IMR-90 (cell line): ENCODE results near the gene ERBB4.

Experiments
- CEBPB ChIP-seq: IDR thresholded peaks from 2 replicates; pipeline ENCODE4 v1.6.1; 2012; ENCODE audit warnings: low read depth, low read length, improper control_type of control experiment
- CTCF ChIP-seq: conservative IDR thresholded peaks from 2 replicates; pipeline ENCODE4 v1.5.1; 2012; ENCODE audit warnings: mild to moderate bottlenecking, low read depth, low read length, improper control_type of control experiment
- ELK1 ChIP-seq: fragments of 150-350 bp; IDR thresholded peaks from 2 replicates; pipeline ENCODE4 v1.6.1; 2016; ENCODE audit warnings: low read depth, mild to moderate bottlenecking, low read length, moderate library complexity, borderline replicate concordance
- FOS ChIP-seq: fragments of 150-350 bp; IDR thresholded peaks from 2 replicates; pipeline ENCODE4 v1.6.1; 2016; ENCODE audit warnings: low read depth, low read length
- MAFK ChIP-seq: IDR thresholded peaks from 2 replicates; pipeline ENCODE4 v1.6.1; 2012; ENCODE audit warnings: low read depth, low read length, improper control_type of control experiment
- MXI1 ChIP-seq: IDR thresholded peaks from 2 replicates; pipeline ENCODE4 v1.6.1; 2012; ENCODE audit warnings: low read depth, mild to moderate bottlenecking, low read length, moderate library complexity, borderline replicate concordance
- NFE2L2 ChIP-seq: fragments of 150-350 bp; IDR thresholded peaks from 2 replicates; pipeline ENCODE4 v1.6.1; 2016; ENCODE audit warnings: low read depth, mild to moderate bottlenecking, low read length
- POLR2A ChIP-seq: IDR thresholded peaks from 2 replicates; pipeline ENCODE4 v1.6.1; 2012; ENCODE audit warnings: mild to moderate bottlenecking, low read depth, low read length
- RAD21 ChIP-seq: IDR thresholded peaks from 2 replicates; pipeline ENCODE4 v1.6.1; 2012; ENCODE audit warnings: low read length, improper control_type of control experiment
- RCOR1 ChIP-seq: IDR thresholded peaks from 2 replicates; pipeline ENCODE4 v1.6.1; 2012; ENCODE audit warnings: mild to moderate bottlenecking, low read length, improper control_type of control experiment; ENCODE audit not compliant: insufficient replicate concordance
- RFX5 ChIP-seq: IDR thresholded peaks from 2 replicates; pipeline ENCODE4 v1.8.0; 2012; ENCODE audit warnings: low read depth, mild to moderate bottlenecking, low read length, moderate library complexity
- SMC3 ChIP-seq: fragments of 150-350 bp; IDR thresholded peaks from 2 replicates; pipeline ENCODE4 v1.6.1; 2016; ENCODE audit warnings: low read depth, mild to moderate bottlenecking, antibody characterized with exemption, low read length, moderate library complexity

- TF ChIP-seq CTCF (no peak), RCOR1 (no peak), MXI1 (no peak), POLR2A (no peak), RAD21 (no peak), RFX5 (no peak), FOS (no peak), NFE2L2 (no peak), SMC3 (no peak), MAFK (no peak), CEBPB (no peak), ELK1 (no peak)
Measured at GRCh38 chr2:211823886-211824479, 714.6 kb downstream of the ERBB4 start.
